ENCODE data around the gene FCRLA.

DNA sequence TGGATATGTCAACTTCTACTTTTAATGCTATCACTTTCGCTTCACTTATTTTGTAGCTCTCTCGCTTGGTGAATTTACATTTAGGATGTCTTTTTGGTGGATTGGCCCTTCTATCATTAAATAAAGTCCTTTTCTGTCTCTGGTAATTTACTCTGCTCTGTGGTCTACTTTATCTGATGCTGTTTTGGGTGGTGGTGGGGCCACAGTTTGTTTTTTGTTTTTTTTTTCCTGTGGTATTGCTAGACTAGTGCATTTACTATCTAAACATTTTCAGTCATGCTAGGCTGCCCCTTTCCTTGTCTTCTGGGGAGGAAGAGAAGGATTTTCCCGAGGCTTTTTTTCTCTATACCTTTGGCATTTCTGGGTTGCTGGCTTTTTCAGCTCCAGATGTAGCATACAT is 18.1 kb upstream of the FCRLA start:
- TF ChIP-seq, protein P1, sequence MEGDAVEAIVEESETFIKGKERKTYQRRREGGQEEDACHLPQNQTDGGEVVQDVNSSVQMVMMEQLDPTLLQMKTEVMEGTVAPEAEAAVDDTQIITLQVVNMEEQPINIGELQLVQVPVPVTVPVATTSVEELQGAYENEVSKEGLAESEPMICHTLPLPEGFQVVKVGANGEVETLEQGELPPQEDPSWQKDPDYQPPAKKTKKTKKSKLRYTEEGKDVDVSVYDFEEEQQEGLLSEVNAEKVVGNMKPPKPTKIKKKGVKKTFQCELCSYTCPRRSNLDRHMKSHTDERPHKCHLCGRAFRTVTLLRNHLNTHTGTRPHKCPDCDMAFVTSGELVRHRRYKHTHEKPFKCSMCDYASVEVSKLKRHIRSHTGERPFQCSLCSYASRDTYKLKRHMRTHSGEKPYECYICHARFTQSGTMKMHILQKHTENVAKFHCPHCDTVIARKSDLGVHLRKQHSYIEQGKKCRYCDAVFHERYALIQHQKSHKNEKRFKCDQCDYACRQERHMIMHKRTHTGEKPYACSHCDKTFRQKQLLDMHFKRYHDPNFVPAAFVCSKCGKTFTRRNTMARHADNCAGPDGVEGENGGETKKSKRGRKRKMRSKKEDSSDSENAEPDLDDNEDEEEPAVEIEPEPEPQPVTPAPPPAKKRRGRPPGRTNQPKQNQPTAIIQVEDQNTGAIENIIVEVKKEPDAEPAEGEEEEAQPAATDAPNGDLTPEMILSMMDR (optimal IDR thresholded peaks at IDR 0.05 in 1 of 3, IDR thresholded peaks at IDR 0.05 in 1 of 3, conservative IDR thresholded peaks at IDR 0.05 in 1 of 3; ENCODE audit: extremely low read depth in 1 of 3, insufficient read depth in 2 of 3, low read length in 3 of 3), result no peak
- TF ChIP-seq EZH2 (IDR thresholded peaks at IDR 0.05; ENCODE audit: low read length), result no peak
